HG03575 (cell line): ENCODE data around the gene GON4L.
"Not testable (repeated sequence)": the region's sequence is repeated elsewhere in the genome, so short reads cannot be mapped to it uniquely, and the experiment has no call there.

ENCODE experiments used
- ATAC-seq: cut with Tn5 transposase; IDR thresholded peaks from one replicate; pipeline ENCODE4 v1.9.1; 2021; ENCODE audit not compliant: unreplicated experiment, insufficient number of reproducible peaks, low FRiP score; ENCODE audit errors: extremely low read depth

The GON4L gene

GRCh38 chr1:155834296-155834926 is 22.6 kb downstream of the GON4L start:
- ATAC-seq = no peak

- no peak for ATAC-seq
Observed at GRCh38 chr1:155833665-155834295, 23.2 kb downstream of the GON4L start.

- no peak for ATAC-seq
Observed at GRCh38 chr1:155831279-155831976, 25.6 kb downstream of the GON4L start.

- ATAC-seq = no peak
Observed at GRCh38 chr1:155827450-155827849, 29.6 kb downstream of the GON4L start.

GRCh38 chr1:155816351-155816750 is 40.7 kb downstream of the GON4L start:
- ATAC-seq = no peak

GRCh38 chr1:155813672-155814071 is 43.3 kb downstream of the GON4L start:
- ATAC-seq = no peak

GRCh38 chr1:155812878-155813277 is 44.1 kb downstream of the GON4L start:
- no peak for ATAC-seq

GRCh38 chr1:155809088-155809487 is 47.9 kb downstream of the GON4L start:
- no peak for ATAC-seq

- no peak for ATAC-seq
Observed at GRCh38 chr1:155801149-155801548, 55.9 kb downstream of the GON4L start.

GRCh38 chr1:155795618-155796017 is 61.4 kb downstream of the GON4L start:
- ATAC-seq = not testable (repeated sequence)

GRCh38 chr1:155794605-155795245 is 62.3 kb downstream of the GON4L start:
- no peak for ATAC-seq

- ATAC-seq = no peak
Observed at GRCh38 chr1:155793213-155793612, 63.8 kb downstream of the GON4L start.

GRCh38 chr1:155777582-155777981 is 79.4 kb downstream of the GON4L start:
- no peak for ATAC-seq

GRCh38 chr1:155776414-155776813 is 80.6 kb downstream of the GON4L start:
- no peak for ATAC-seq

GRCh38 chr1:155773221-155773620 is 83.8 kb downstream of the GON4L start:
- ATAC-seq = no peak

GRCh38 chr1:155769257-155769656 is 87.8 kb downstream of the GON4L start:
- ATAC-seq = no peak

GRCh38 chr1:155767399-155767989 is 89.5 kb downstream of the GON4L start:
- ATAC-seq = not testable (repeated sequence)

GRCh38 chr1:155763989-155764388 is 93.0 kb downstream of the GON4L start:
- not testable (repeated sequence) for ATAC-seq

- not testable (repeated sequence) for ATAC-seq
Observed at GRCh38 chr1:155763090-155763815, 93.8 kb downstream of the GON4L start.
